Gastrocnemius medialis (tissue), 4 donors: ENCODE results near the gene RBX1. TPM values are rescaled to one million over a fixed set of nuclear protein-coding genes. Genes with fewer than 3 reads are reported as not detected.
A peak's percentile ranks its signal among the peaks of the same experiment; 100 is the strongest.

ENCODE experiments used
- ATAC-seq, 2 donors: fragments of 150-250 bp; one replicate each; pipeline ENCODE4 v1.9.1; 2016
- DNase-seq, 2 donors: peaks; one replicate each; pipeline ENCODE4 v3.0.0-alpha.2; 2019
- H3K27ac ChIP-seq, 4 donors: fragments of 200-600 bp; sonication (generic); 1 replicate in 1 of 4; 2 replicates in 3 of 4; pipeline ENCODE4 v1.5.1; 2016 to 2018; ENCODE audit warnings: mild to moderate bottlenecking in 2 of 4, moderate library complexity in 1 of 4
- H3K27me3 ChIP-seq, 3 donors: fragments of 200-600 bp; sonication (generic) in 2 of 3; 1 replicate in 1 of 3; 2 replicates in 2 of 3; pipeline versions ENCODE4 v1.5.1 to v1.6.0; 2016 to 2019; ENCODE audit warnings: mild to moderate bottlenecking in 1 of 3, moderate library complexity in 1 of 3
- H3K36me3 ChIP-seq, 2 donors: fragments of 200-600 bp; sonication (generic) in 1 of 2; one replicate each; pipeline ENCODE4 v1.5.1; 2017 to 2018
- H3K4me1 ChIP-seq, 2 donors: fragments of 200-600 bp; sonication (generic) in 1 of 2; one replicate each; pipeline ENCODE4 v1.5.1; 2016 to 2017; ENCODE audit warnings: mild to moderate bottlenecking in 2 of 2
- H3K4me3 ChIP-seq, 4 donors: fragments of 200-600 bp; sonication (generic) in 3 of 4; 1 replicate in 1 of 4; 2 replicates in 3 of 4; pipeline ENCODE4 v1.5.1; 2016 to 2019; ENCODE audit warnings: mild to moderate bottlenecking in 2 of 4
- H3K9me3 ChIP-seq, 3 donors: fragments of 200-600 bp; sonication (generic) in 2 of 3; 1 replicate in 1 of 3; 2 replicates in 2 of 3; pipeline ENCODE4 v1.5.1; 2016 to 2019
- CTCF ChIP-seq, 5 experiments: fragments of 450-650 bp in 3 of 5; fragments of 200-600 bp in 2 of 5; sonication (generic) in 2 of 5; IDR thresholded peaks in 4 of 5; conservative IDR thresholded peaks in 1 of 5; 1 replicate in 4 of 5; 2 replicates in 1 of 5; pipeline ENCODE4 v1.5.1; 2016 to 2019; ENCODE audit warnings: antibody characterized with exemption in 5 of 5, mild to moderate bottlenecking in 3 of 5, moderate library complexity in 3 of 5
- POLR2A ChIP-seq, 2 donors: fragments of 450-650 bp; IDR thresholded peaks; one replicate each; pipeline ENCODE4 v1.6.1; 2017; ENCODE audit warnings: antibody characterized with exemption in 2 of 2, mild to moderate bottlenecking in 2 of 2, moderate library complexity in 2 of 2
- in situ Hi-C, 4 donors: fragments of 200-750 bp; cut with MboI; loops; one replicate each; pipeline versions ENCODE4 v1.15.0 to v1.8.0; 2017; ENCODE audit warnings: low sequenced_read_pairs in 4 of 4
- intact Hi-C: fragments of 100-400 bp; cut with DNase I; formaldehyde crosslinking; loops from one replicate; pipeline ENCODE4 v1.15.1; 2023; ENCODE audit warnings: low total_unique reads
- total RNA-seq, 4 donors: library from RNA; depleted of rRNA; stranded (reverse); fragments of >200 nt; gene quantifications; one replicate each; pipeline versions ENCODE4 v1.1.0 to v1.2.3, GENCODE V29; 2016

The RBX1 gene
- total RNA-seq, 4 donors from 2014 or later, result 36.1 to 53.0 (median 46.7) TPM

GRCh38 chr22:40954113-40954512, 2.9 kb downstream of the RBX1 start:
- in situ Hi-C loops, result loop anchor here in 2 of 4 donors (5.0 to 10.0 kb wide), 3 partner anchors 68 to 133 kb away; no protein-coding TSS in a partner anchor
- peaks cover 0 to 26% of the 10 kb centered on the region in 2 donors for H3K36me3 ChIP-seq
- intact Hi-C loops, result loop anchor here (5.0 kb wide), 1 partner anchor 228 kb away; no protein-coding TSS in a partner anchor

GRCh38 chr22:40955571-40955970, 4.4 kb downstream of the RBX1 start:
- in situ Hi-C loops (loop anchor here in 2 of 4 donors (5.0 to 10.0 kb wide), 2 partner anchors 129 to 142 kb away; no protein-coding TSS in a partner anchor), intact Hi-C loops (no loop called here)
- ATAC-seq (no peak), DNase-seq (no peak)
- Histone ChIP-seq H3K27me3 (no peaks in the 10 kb centered on the region), H3K36me3 (peaks cover 0 to 28% of the 10 kb centered on the region in 2 donors), H3K4me1 (peaks cover 24 to 30% of the 10 kb centered on the region in 2 donors), H3K4me3 (no peak overlapping the region), H3K27ac (no peak overlapping the region), H3K9me3 (no peaks in the 10 kb centered on the region)
- no peak for TF ChIP-seq POLR2A (IDR thresholded peaks at IDR 0.05)
- no peak for TF ChIP-seq CTCF (IDR thresholded peaks at IDR 0.05 in 4 of 5, conservative IDR thresholded peaks at IDR 0.05 in 1 of 5)

More at GRCh38 chr22:40954113-40954512, 2.9 kb downstream of the RBX1 start:
- Histone ChIP-seq H3K4me3 (no peak overlapping the region), H3K9me3 (no peaks in the 10 kb centered on the region), H3K27me3 (no peaks in the 10 kb centered on the region), H3K4me1 (peaks cover 24 to 30% of the 10 kb centered on the region in 2 donors), H3K27ac (peak overlapping the region; percentile 27 to 97 (median 68))
- DNase-seq, result no peak
- TF ChIP-seq POLR2A (IDR thresholded peaks at IDR 0.05), result no peak
- no peak for TF ChIP-seq CTCF (IDR thresholded peaks at IDR 0.05 in 4 of 5, conservative IDR thresholded peaks at IDR 0.05 in 1 of 5)
- no peak for ATAC-seq

- no peak overlapping the region for H3K27ac ChIP-seq
- DNase-seq (no peak), ATAC-seq (no peak)
- no peaks in the 10 kb centered on the region for H3K9me3 ChIP-seq
- H3K4me1 ChIP-seq, result peaks cover 18 to 22% of the 10 kb centered on the region in 2 donors
- H3K36me3 ChIP-seq, result peaks cover 0 to 34% of the 10 kb centered on the region in 2 donors
- intact Hi-C loops (no loop called here), in situ Hi-C loops (loop anchor here in 2 of 4 donors (5.0 to 10.0 kb wide), 2 partner anchors 127 to 140 kb away; no protein-coding TSS in a partner anchor)
- H3K4me3 ChIP-seq, result no peak overlapping the region
- no peaks in the 10 kb centered on the region for H3K27me3 ChIP-seq
- TF ChIP-seq CTCF (IDR thresholded peaks at IDR 0.05 in 4 of 5, conservative IDR thresholded peaks at IDR 0.05 in 1 of 5) (no peak), POLR2A (IDR thresholded peaks at IDR 0.05) (no peak)
These were observed 6.4 kb downstream of the RBX1 start for GRCh38 chr22:40957601-40958000.

GRCh38 chr22:40958299-40958698, 7.1 kb downstream of the RBX1 start:
- Histone ChIP-seq H3K4me1 (peaks cover 11 to 15% of the 10 kb centered on the region in 2 donors), H3K9me3 (no peaks in the 10 kb centered on the region), H3K27me3 (no peaks in the 10 kb centered on the region), H3K36me3 (peaks cover 0 to 34% of the 10 kb centered on the region in 2 donors), H3K4me3 (no peak overlapping the region), H3K27ac (no peak overlapping the region)
- intact Hi-C loops (no loop called here), in situ Hi-C loops (loop anchor here in 2 of 4 donors (5.0 to 10.0 kb wide), 2 partner anchors 127 to 139 kb away; no protein-coding TSS in a partner anchor)
- no peak for TF ChIP-seq POLR2A (IDR thresholded peaks at IDR 0.05)
- no peak for TF ChIP-seq CTCF (IDR thresholded peaks at IDR 0.05 in 4 of 5, conservative IDR thresholded peaks at IDR 0.05 in 1 of 5)
- ATAC-seq (no peak), DNase-seq (no peak)
